ENCODE measurements around the gene DLGAP1.

DNA sequence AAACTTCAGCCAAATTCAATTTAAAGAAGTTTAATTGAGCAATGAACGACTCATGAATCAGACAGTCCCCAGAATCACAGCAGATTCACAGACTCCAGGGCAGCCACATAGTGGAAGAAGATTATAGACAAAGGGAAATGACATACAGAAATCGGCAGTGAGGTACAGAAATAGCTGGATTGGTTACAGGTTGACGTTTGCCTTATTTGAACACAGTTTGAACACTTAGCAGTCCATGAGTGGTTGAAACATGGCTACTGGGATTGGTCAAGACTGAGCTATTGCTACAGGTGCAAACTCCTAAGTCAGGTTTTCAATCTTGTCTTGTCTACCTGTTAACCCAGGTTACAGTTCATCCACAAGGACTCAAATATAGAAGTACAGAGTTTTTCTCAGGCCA is 169.6 kb downstream of the DLGAP1 start:
- TF ChIP-seq, protein P1, sequence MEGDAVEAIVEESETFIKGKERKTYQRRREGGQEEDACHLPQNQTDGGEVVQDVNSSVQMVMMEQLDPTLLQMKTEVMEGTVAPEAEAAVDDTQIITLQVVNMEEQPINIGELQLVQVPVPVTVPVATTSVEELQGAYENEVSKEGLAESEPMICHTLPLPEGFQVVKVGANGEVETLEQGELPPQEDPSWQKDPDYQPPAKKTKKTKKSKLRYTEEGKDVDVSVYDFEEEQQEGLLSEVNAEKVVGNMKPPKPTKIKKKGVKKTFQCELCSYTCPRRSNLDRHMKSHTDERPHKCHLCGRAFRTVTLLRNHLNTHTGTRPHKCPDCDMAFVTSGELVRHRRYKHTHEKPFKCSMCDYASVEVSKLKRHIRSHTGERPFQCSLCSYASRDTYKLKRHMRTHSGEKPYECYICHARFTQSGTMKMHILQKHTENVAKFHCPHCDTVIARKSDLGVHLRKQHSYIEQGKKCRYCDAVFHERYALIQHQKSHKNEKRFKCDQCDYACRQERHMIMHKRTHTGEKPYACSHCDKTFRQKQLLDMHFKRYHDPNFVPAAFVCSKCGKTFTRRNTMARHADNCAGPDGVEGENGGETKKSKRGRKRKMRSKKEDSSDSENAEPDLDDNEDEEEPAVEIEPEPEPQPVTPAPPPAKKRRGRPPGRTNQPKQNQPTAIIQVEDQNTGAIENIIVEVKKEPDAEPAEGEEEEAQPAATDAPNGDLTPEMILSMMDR (IDR thresholded peaks at IDR 0.05), result no peak
- TF ChIP-seq TEAD4 (CRISPR knock-in tag; IDR thresholded peaks at IDR 0.05) (no peak), ETV6 (CRISPR knock-in tag; IDR thresholded peaks at IDR 0.05) (no peak), CREB1 (CRISPR knock-in tag; IDR thresholded peaks at IDR 0.05) (no peak), CBFB (CRISPR knock-in tag; IDR thresholded peaks at IDR 0.05; ENCODE audit: low read depth) (no peak), FOXJ3 (CRISPR knock-in tag; IDR thresholded peaks at IDR 0.05; ENCODE audit: borderline replicate concordance) (no peak), TCF7 (CRISPR knock-in tag; IDR thresholded peaks at IDR 0.05; ENCODE audit: low read depth) (no peak), FOXP1 (CRISPR knock-in tag; IDR thresholded peaks at IDR 0.05; ENCODE audit: borderline replicate concordance) (no peak), ESRRA (CRISPR knock-in tag; IDR thresholded peaks at IDR 0.05; ENCODE audit: borderline replicate concordance) (no peak), KAT7 (CRISPR knock-in tag; IDR thresholded peaks at IDR 0.05; ENCODE audit: borderline replicate concordance) (no peak)
- TF ChIP-seq, protein P2, sequence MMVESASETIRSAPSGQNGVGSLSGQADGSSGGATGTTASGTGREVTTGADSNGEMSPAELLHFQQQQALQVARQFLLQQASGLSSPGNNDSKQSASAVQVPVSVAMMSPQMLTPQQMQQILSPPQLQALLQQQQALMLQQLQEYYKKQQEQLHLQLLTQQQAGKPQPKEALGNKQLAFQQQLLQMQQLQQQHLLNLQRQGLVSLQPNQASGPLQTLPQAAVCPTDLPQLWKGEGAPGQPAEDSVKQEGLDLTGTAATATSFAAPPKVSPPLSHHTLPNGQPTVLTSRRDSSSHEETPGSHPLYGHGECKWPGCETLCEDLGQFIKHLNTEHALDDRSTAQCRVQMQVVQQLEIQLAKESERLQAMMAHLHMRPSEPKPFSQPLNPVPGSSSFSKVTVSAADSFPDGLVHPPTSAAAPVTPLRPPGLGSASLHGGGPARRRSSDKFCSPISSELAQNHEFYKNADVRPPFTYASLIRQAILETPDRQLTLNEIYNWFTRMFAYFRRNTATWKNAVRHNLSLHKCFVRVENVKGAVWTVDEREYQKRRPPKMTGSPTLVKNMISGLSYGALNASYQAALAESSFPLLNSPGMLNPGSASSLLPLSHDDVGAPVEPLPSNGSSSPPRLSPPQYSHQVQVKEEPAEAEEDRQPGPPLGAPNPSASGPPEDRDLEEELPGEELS (CRISPR knock-in tag; IDR thresholded peaks at IDR 0.05), result no peak
- TF ChIP-seq, protein P3, sequence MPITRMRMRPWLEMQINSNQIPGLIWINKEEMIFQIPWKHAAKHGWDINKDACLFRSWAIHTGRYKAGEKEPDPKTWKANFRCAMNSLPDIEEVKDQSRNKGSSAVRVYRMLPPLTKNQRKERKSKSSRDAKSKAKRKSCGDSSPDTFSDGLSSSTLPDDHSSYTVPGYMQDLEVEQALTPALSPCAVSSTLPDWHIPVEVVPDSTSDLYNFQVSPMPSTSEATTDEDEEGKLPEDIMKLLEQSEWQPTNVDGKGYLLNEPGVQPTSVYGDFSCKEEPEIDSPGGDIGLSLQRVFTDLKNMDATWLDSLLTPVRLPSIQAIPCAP (CRISPR knock-in tag; IDR thresholded peaks at IDR 0.05), result no peak
- TF ChIP-seq, protein P4, sequence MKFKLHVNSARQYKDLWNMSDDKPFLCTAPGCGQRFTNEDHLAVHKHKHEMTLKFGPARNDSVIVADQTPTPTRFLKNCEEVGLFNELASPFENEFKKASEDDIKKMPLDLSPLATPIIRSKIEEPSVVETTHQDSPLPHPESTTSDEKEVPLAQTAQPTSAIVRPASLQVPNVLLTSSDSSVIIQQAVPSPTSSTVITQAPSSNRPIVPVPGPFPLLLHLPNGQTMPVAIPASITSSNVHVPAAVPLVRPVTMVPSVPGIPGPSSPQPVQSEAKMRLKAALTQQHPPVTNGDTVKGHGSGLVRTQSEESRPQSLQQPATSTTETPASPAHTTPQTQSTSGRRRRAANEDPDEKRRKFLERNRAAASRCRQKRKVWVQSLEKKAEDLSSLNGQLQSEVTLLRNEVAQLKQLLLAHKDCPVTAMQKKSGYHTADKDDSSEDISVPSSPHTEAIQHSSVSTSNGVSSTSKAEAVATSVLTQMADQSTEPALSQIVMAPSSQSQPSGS (CRISPR knock-in tag; IDR thresholded peaks at IDR 0.05; ENCODE audit: borderline replicate concordance, low read depth), result no peak
- TF ChIP-seq, protein P5, sequence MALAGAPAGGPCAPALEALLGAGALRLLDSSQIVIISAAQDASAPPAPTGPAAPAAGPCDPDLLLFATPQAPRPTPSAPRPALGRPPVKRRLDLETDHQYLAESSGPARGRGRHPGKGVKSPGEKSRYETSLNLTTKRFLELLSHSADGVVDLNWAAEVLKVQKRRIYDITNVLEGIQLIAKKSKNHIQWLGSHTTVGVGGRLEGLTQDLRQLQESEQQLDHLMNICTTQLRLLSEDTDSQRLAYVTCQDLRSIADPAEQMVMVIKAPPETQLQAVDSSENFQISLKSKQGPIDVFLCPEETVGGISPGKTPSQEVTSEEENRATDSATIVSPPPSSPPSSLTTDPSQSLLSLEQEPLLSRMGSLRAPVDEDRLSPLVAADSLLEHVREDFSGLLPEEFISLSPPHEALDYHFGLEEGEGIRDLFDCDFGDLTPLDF (CRISPR knock-in tag; IDR thresholded peaks at IDR 0.05), result no peak

Measured in WTC11 (cell line).